ENCODE measurements around the gene CFHR4.
"Not testable (repeated sequence)": the region's sequence is repeated elsewhere in the genome, so short reads cannot be mapped to it uniquely, and the experiment has no call there.

CFHR4 gene

DNA sequence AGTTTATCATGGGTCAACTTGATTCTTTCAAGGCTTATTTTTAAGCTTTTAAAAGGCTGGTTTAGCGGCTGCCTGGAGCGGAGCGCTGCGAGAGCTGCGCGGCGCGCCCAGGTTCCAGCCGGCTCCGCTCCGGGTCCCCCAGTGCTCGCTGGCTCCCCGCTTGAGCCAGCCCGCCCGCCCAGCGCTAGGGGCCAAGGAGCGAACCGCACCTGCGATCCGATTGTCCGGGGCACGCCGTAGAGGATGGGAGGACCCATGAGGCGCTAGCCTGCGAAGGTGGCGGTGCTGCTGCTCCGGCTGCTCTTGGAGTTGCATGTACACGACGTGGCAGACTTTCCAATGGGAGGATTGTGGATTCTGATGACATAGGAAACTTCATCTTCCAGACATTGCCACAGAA is 9.9 kb upstream of the CFHR4 start:
- H3K36me3 ChIP-seq (ENCODE audit: control insufficient read depth, insufficient read depth, low read length), result no peaks in the 10 kb centered on the region
- H3K9me3 ChIP-seq (ENCODE audit: control insufficient read depth, insufficient read depth, low read length), result no peaks in the 10 kb centered on the region
- H3K4me3 ChIP-seq (ENCODE audit: low read length), result no peak overlapping the region
- H3K27ac ChIP-seq (ENCODE audit: low read length), result no peak overlapping the region
- DNase-seq (ENCODE audit: low read depth, low spot score), result peak; percentile 50
- no peaks in the 10 kb centered on the region; the same call in 1 of the 2 replicates for H3K4me1 ChIP-seq (ENCODE audit: control insufficient read depth, insufficient read depth, low read length)
- no CpG with 5 or more reads among the region's 29 CpGs for WGBS (ENCODE audit: insufficient coverage, insufficient read length)
- H3K27me3 ChIP-seq (ENCODE audit: control insufficient read depth, insufficient read depth, low read length), result no peaks in the 10 kb centered on the region; the same call in 1 of the 2 replicates

DNA sequence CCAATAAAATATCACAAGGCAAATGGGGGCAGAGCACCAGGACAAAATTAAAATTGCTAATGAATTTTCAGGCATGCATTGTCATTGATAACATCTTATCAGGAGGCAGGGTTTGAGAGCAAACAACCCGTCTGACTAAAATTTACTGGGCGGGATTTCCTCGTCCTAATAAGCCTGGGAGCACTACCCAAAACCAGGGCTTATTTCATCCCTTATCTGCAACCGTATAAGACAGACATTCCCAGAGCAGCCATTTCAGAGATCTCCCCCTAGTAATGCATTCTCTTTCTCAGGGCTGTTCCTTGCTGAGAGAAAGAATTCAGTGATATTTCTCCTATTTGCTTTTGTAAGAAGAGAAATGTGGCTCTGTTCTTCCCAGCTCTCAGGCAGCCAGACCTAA is 1.3 kb upstream of the CFHR4 start:
- H3K4me1 ChIP-seq (ENCODE audit: control insufficient read depth, insufficient read depth, low read length); H3K9me3 ChIP-seq (ENCODE audit: control insufficient read depth, insufficient read depth, low read length); H3K36me3 ChIP-seq (ENCODE audit: control insufficient read depth, insufficient read depth, low read length); H3K27ac ChIP-seq (ENCODE audit: low read length); DNase-seq (ENCODE audit: low read depth, low spot score); H3K4me3 ChIP-seq (ENCODE audit: low read length); H3K27me3 ChIP-seq (ENCODE audit: control insufficient read depth, insufficient read depth, low read length): not testable (repeated sequence)
- no CpG with 5 or more reads among the region's 4 CpGs for WGBS (ENCODE audit: insufficient coverage, insufficient read length)

DNA sequence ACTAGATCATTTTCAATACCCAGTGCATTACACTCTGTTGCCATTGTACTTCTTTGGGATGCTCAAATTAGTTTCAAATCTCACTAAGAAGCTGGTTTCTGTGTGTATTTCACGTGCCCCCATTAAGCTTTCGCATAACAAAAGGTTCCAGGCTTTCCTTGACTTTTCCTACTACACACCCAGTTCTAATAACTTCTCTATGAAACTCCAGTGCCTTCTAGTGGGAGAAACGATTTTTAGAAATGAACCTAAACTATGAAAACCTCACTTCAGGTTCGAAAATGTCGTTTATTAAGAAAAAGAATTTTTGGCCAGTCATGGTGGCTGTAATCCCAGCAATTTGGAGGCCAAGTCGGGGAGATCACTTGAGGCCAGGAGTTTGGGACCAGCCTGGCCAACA is 2.8 kb downstream of the CFHR4 start:
- Histone ChIP-seq H3K27me3 (ENCODE audit: control insufficient read depth, insufficient read depth, low read length) (no peaks in the 10 kb centered on the region), H3K4me1 (ENCODE audit: control insufficient read depth, insufficient read depth, low read length) (no peaks in the 10 kb centered on the region), H3K36me3 (ENCODE audit: control insufficient read depth, insufficient read depth, low read length) (no peaks in the 10 kb centered on the region), H3K9me3 (ENCODE audit: control insufficient read depth, insufficient read depth, low read length) (no peaks in the 10 kb centered on the region), H3K4me3 (ENCODE audit: low read length) (no peak overlapping the region), H3K27ac (ENCODE audit: low read length) (no peak overlapping the region)
- DNase-seq (ENCODE audit: low read depth, low spot score), result no peak
- WGBS (ENCODE audit: insufficient coverage, insufficient read length), result no CpG with 5 or more reads among the region's 6 CpGs

DNA sequence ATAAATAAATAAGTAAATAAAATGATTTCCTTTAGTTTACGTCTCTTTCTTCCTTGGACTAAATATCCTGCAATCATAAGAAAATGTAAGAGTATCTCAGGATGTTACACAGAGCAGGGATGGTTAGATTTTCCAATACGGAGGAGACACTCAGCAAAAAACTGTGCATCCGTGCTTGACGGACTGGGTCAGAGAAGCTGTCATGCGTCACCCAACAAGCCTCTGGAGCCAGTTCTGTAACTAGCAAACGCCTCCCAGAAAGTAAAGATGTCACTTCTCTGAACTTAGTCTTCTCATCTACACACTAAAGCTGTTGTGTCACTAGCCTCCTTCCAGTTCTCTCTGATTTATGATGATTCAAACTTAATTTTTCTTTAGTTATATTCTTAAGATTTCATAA is 3.4 kb downstream of the CFHR4 start:
- Histone ChIP-seq H3K4me1 (ENCODE audit: control insufficient read depth, insufficient read depth, low read length) (no peaks in the 10 kb centered on the region), H3K36me3 (ENCODE audit: control insufficient read depth, insufficient read depth, low read length) (no peaks in the 10 kb centered on the region), H3K9me3 (ENCODE audit: control insufficient read depth, insufficient read depth, low read length) (no peaks in the 10 kb centered on the region), H3K27ac (ENCODE audit: low read length) (no peak overlapping the region), H3K27me3 (ENCODE audit: control insufficient read depth, insufficient read depth, low read length) (no peaks in the 10 kb centered on the region), H3K4me3 (ENCODE audit: low read length) (no peak overlapping the region)
- no CpG with 5 or more reads among the region's 6 CpGs for WGBS (ENCODE audit: insufficient coverage, insufficient read length)
- no peak for DNase-seq (ENCODE audit: low read depth, low spot score)

DNA sequence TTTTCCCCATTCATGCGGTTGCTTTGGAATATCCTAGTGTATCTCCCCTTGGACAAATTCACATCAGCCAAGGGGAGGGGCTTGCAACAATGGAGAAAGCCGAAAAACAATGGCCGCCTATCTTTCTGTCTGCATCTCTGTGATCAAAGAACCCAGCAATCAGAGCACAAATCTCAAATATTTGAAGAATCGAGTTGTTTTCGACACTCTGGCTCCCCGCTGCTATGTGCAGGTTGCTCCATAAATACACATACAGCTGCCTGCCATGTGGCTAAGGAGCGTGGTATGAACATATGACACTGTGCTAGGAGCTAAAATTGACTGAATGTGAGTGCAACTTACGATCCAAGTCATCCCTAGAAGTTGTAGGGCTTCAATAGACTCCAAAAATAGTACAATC is 8.5 kb downstream of the CFHR4 start:
- no CpG with 5 or more reads among the region's 8 CpGs for WGBS (ENCODE audit: insufficient coverage, insufficient read length)
- Histone ChIP-seq H3K36me3 (ENCODE audit: control insufficient read depth, insufficient read depth, low read length) (no peaks in the 10 kb centered on the region), H3K27me3 (ENCODE audit: control insufficient read depth, insufficient read depth, low read length) (no peaks in the 10 kb centered on the region), H3K27ac (ENCODE audit: low read length) (no peak overlapping the region), H3K4me1 (ENCODE audit: control insufficient read depth, insufficient read depth, low read length) (no peaks in the 10 kb centered on the region), H3K9me3 (ENCODE audit: control insufficient read depth, insufficient read depth, low read length) (no peaks in the 10 kb centered on the region), H3K4me3 (ENCODE audit: low read length) (no peak overlapping the region)
- DNase-seq (ENCODE audit: low read depth, low spot score), result no peak

DNA sequence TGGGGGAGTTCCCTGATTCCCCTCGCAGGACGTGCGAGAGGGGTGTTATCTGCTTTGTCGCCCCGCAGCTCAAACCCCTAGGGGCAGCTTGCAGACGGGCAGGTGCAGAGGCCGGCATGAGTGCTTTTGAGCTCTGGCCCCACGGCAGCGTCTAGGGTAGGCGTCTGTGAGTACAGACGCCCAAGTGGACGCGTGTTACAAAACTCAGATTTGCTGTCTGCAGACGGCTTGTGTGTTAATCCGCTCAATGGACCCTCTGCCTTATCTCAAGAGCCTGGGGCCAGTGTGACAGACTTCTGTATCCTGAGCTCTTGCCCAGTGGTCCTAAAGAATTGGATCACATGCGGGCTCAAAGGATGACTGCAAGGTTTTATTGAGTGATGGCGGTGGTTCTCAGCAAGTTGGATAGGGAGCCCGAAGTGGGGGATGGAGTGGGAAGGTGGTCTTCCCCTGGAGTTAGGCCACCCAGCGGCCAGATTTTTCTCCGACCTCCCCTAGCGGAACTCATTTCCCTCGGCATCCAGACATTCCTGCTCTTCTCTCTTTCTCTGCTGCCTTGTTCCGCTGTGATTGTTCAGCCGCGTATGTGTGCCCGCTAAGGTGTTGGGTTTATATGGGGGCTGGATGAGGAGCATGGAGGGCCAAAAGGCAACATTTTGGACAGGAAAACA is 9.4 kb downstream of the CFHR4 start:
- Histone ChIP-seq H3K4me1 (ENCODE audit: control insufficient read depth, insufficient read depth, low read length) (no peaks in the 10 kb centered on the region), H3K9me3 (ENCODE audit: control insufficient read depth, insufficient read depth, low read length) (no peaks in the 10 kb centered on the region), H3K27me3 (ENCODE audit: control insufficient read depth, insufficient read depth, low read length) (no peaks in the 10 kb centered on the region), H3K4me3 (ENCODE audit: low read length) (no peak overlapping the region), H3K27ac (ENCODE audit: low read length) (no peak overlapping the region), H3K36me3 (ENCODE audit: control insufficient read depth, insufficient read depth, low read length) (no peaks in the 10 kb centered on the region)
- no CpG with 5 or more reads among the region's 26 CpGs for WGBS (ENCODE audit: insufficient coverage, insufficient read length)
- no peak for DNase-seq (ENCODE audit: low read depth, low spot score)

DNA sequence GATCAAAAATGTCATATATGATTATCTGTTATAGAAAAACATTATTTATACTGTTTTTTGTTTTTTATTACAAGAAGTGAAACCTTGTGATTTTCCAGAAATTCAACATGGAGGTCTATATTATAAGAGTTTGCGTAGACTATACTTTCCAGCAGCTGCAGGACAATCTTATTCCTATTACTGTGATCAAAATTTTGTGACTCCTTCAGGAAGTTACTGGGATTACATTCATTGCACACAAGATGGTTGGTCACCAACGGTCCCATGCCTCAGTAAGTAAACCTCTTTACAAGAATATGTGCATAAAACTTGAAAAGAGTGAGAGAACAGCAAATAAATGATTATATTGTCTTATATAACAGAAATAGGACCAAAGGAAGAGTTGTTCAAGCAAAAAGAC is 14.5 kb downstream of the CFHR4 start:
- H3K4me3 ChIP-seq (ENCODE audit: low read length), result no peak overlapping the region
- DNase-seq (ENCODE audit: low read depth, low spot score), result no peak
- no peaks in the 10 kb centered on the region for H3K4me1 ChIP-seq (ENCODE audit: control insufficient read depth, insufficient read depth, low read length)
- no peak overlapping the region for H3K27ac ChIP-seq (ENCODE audit: low read length)
- no peaks in the 10 kb centered on the region for H3K9me3 ChIP-seq (ENCODE audit: control insufficient read depth, insufficient read depth, low read length)
- no peaks in the 10 kb centered on the region for H3K36me3 ChIP-seq (ENCODE audit: control insufficient read depth, insufficient read depth, low read length)
- WGBS (ENCODE audit: insufficient coverage, insufficient read length), result no CpG with 5 or more reads among the region's 2 CpGs
- no peaks in the 10 kb centered on the region for H3K27me3 ChIP-seq (ENCODE audit: control insufficient read depth, insufficient read depth, low read length)

DNA sequence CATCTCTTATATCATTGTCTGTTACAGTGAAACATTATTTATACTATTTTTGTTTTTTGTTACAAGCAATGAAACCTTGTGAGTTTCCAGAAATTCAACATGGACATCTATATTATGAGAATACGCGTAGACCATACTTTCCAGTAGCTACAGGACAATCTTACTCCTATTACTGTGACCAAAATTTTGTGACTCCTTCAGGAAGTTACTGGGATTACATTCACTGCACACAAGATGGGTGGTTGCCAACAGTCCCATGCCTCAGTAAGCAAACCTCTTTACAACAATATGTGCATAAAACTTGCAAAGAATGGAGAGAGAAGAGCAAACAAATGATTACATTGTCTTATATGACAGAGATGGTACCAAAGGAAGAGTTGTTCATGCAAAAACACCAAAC is 22.4 kb downstream of the CFHR4 start:
- no CpG with 5 or more reads among the region's 2 CpGs for WGBS (ENCODE audit: insufficient coverage, insufficient read length)
- no peak for DNase-seq (ENCODE audit: low read depth, low spot score)
- Histone ChIP-seq H3K4me3 (ENCODE audit: low read length) (no peak overlapping the region), H3K4me1 (ENCODE audit: control insufficient read depth, insufficient read depth, low read length) (no peaks in the 10 kb centered on the region), H3K9me3 (ENCODE audit: control insufficient read depth, insufficient read depth, low read length) (no peaks in the 10 kb centered on the region), H3K36me3 (ENCODE audit: control insufficient read depth, insufficient read depth, low read length) (no peaks in the 10 kb centered on the region), H3K27ac (ENCODE audit: low read length) (no peak overlapping the region), H3K27me3 (ENCODE audit: control insufficient read depth, insufficient read depth, low read length) (no peaks in the 10 kb centered on the region)

DNA sequence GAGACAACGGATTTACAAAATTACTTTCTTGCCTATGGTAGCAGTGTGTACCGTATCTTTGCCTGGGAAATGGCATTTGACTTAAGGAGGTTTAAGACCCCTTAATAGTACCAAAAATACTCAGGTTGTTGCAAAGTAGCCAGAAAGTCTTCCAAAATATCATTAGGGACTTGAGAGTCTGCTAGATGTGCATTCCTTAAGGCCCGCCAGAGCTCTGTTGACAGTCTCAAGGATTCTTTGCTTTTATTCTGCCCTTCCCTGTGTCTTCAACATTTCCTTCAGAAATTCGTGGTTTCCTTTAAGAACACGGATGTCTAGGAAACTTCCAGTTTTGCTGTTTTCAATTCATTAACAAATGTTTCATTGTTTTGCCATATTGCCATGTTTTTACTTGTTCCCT is 24.4 kb downstream of the CFHR4 start:
- WGBS (ENCODE audit: insufficient coverage, insufficient read length), result no CpG with 5 or more reads among the region's 5 CpGs
- not testable (repeated sequence) for H3K4me3 ChIP-seq (ENCODE audit: low read length); DNase-seq (ENCODE audit: low read depth, low spot score); H3K36me3 ChIP-seq (ENCODE audit: control insufficient read depth, insufficient read depth, low read length); H3K4me1 ChIP-seq (ENCODE audit: control insufficient read depth, insufficient read depth, low read length); H3K27ac ChIP-seq (ENCODE audit: low read length); H3K27me3 ChIP-seq (ENCODE audit: control insufficient read depth, insufficient read depth, low read length); H3K9me3 ChIP-seq (ENCODE audit: control insufficient read depth, insufficient read depth, low read length)

DNA sequence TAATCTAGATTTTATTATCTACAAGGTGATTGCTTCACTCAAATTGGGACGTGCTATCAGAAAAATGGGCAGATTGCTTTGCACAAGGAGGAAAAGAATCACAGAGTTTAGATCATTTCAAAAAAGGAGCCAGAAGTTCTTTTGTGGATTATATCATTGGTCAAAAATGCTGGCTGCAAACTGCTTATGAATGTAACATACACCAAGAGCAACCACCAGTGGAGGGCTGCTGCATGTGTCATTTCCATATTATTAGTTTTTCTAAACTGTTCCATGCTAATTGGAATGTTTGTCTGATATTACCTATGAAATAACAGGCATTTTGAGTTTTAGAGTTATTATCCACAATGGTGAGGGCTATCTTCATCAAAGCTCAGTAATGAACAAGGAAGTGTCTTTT is 39.0 kb downstream of the CFHR4 start:
- WGBS (ENCODE audit: insufficient coverage, insufficient read length), result no CpG with 5 or more reads among the region's 1 CpG

DNA sequence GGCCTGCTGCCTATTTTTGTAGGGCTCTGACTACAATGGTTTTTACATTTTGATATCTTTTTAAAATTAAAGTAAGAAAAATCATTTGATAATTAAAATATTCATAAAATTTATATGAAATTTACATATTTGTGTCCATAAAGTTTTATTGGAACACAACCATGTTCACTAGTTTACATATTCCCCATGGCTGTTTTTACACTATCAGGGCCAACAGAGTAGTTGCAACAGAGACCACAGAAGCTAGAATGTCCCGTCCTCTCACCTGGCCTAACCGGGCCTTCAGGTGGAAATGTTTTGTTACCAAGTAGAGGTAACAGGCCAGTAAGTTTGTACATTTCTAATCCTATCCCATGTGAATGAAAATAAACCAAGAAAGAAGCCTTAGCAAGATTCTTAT is 45.0 kb downstream of the CFHR4 start:
- not testable (repeated sequence) for H3K27me3 ChIP-seq (ENCODE audit: control insufficient read depth, insufficient read depth, low read length); H3K4me1 ChIP-seq (ENCODE audit: control insufficient read depth, insufficient read depth, low read length); H3K9me3 ChIP-seq (ENCODE audit: control insufficient read depth, insufficient read depth, low read length); H3K36me3 ChIP-seq (ENCODE audit: control insufficient read depth, insufficient read depth, low read length); DNase-seq (ENCODE audit: low read depth, low spot score); H3K4me3 ChIP-seq (ENCODE audit: low read length); H3K27ac ChIP-seq (ENCODE audit: low read length)
- no CpG with 5 or more reads among the region's 2 CpGs for WGBS (ENCODE audit: insufficient coverage, insufficient read length)

More for the DNA sequence above, 39.0 kb downstream of the CFHR4 start:
- DNase-seq (ENCODE audit: low read depth, low spot score); H3K9me3 ChIP-seq (ENCODE audit: control insufficient read depth, insufficient read depth, low read length); H3K4me3 ChIP-seq (ENCODE audit: low read length); H3K27ac ChIP-seq (ENCODE audit: low read length); H3K27me3 ChIP-seq (ENCODE audit: control insufficient read depth, insufficient read depth, low read length); H3K36me3 ChIP-seq (ENCODE audit: control insufficient read depth, insufficient read depth, low read length); H3K4me1 ChIP-seq (ENCODE audit: control insufficient read depth, insufficient read depth, low read length): not testable (repeated sequence)
